HG03139 (cell line): ENCODE measurements around the gene CCL4L2.
"Not testable (repeated sequence)": the region's sequence is repeated elsewhere in the genome, so short reads cannot be mapped to it uniquely, and the experiment has no call there.

Source experiments
- ATAC-seq: cut with Tn5 transposase; IDR thresholded peaks from one replicate; pipeline ENCODE4 v1.9.1; 2021; ENCODE audit not compliant: unreplicated experiment

CCL4L2 gene

GRCh38 chr17:36194832-36195433 is 15.9 kb upstream of the CCL4L2 start:
- ATAC-seq, result not testable (repeated sequence)

DNA sequence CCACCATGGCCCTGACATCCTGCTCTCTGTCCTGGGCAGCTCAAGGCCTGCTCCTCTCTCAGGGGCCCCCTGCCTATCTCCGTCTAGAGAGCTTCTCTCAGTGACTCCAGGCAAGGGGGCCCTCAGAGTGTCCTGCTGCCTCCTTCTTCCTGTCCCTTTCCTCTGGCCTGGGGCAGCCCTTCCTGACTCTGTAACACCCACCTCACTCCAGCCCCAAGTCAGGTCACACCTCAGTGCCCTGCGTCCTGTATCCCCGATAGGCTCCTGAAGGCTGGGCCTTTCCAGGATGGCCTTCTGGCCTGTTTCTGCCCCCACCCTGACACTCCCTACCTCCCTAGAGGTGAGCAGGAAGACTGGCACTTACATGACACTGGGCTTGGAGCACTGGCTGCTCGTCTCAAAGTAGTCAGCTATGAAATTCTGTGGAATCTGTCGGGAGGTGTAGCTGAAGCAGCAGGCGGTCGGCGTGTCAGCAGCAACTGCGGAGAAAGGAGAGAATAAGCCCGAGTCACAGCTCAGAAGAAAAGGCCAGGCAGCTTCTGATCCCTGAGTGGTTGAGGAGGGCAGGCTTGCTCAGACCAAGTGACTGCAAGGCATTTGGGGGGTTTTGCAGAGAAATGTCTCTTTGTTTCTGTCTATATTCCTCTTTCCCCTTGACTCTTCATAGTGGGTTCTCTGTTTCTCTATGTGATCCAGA is 15.3 kb upstream of the CCL4L2 start:
- ATAC-seq, result no peak

GRCh38 chr17:36196131-36196486 is 14.8 kb upstream of the CCL4L2 start:
- no peak for ATAC-seq

DNA sequence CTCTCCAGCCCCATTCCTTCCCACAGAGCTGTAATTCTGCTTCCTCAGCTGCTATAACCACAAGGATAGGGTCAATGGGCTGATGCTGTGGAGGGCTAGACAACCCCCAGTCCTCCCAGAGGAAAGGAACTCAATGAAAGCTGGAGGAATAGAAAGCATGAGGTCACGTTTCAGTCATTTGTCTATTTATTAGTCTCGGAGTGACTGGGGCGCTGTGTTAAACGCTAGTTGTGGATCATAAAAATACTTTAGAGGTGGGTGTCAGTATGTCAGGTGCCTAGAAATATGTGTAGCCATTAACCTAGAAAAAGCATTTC is 13.5 kb upstream of the CCL4L2 start:
- no peak for ATAC-seq

DNA sequence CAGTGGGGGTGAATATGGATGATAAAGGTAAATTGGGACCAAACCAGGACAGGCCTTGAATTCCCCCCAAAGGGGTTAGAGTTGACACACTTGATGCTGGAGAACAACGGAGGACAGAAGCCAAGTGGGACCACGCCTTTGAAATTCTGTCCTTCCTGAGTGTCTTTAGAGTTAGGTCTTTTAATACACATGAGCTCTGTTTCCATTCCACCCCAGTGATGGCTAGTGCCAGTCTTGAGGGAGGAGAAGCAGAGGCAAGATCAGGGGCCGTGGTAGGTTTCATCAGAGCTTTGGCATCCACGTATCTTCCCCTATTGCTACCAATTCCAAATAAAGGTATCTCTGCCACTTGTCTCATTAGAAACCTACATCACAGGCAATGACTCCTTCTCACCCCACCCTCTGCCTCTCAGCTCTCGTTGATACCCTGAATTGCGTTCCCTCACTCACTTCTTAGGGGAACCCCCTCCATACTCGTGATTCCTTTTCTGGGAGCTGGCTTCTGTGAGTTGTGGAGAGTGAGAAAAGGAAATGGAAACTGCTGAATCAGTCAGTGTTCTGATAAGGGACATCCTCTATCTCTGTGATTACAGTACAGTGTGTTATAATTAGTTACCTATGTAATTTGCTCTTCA is 11.9 kb upstream of the CCL4L2 start:
- peak; percentile 27 for ATAC-seq

DNA sequence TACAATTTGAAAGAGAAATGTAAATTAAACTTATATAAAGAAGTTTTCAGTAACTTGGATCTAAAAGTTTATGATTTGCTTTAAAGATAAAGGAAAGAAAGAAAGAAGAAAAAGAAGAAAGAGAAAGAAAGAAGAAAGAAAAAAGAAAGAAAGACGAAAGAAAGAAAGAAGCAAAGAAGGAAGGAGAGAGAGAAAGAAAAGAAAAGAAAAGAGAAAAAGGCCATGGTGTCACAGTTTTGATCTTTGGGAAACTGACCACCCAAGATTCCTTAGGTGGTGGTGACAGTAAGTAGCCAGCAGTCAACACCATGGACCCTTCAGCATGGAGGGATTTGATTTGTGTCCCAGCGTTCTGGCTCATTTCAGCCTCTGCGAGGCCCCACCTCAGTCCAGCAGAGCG is 9.8 kb upstream of the CCL4L2 start:
- ATAC-seq, result not testable (repeated sequence)

DNA sequence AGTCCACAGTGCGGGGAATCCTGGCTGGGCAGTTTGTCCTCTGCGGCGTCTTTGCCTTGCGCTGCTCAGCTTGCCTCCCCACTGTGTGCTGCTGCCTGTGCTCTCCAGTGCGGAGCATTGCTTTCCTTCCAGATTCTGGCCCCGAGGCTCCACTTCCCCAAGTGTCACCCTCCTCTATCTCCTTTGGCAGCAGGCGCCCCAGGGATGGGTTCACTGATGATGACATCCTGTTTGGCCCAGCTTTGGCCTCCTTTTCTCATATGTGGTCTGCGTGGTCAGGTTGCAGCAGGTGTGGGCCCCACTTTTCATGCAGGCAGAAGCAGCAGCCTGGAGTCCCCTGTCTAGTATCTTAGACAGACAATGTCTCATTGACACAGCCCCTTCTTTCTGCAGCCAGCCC is 9.4 kb upstream of the CCL4L2 start:
- ATAC-seq, result not testable (repeated sequence)

- no peak for ATAC-seq
These were observed 7.5 kb upstream of the CCL4L2 start for GRCh38 chr17:36203335-36203734.

DNA sequence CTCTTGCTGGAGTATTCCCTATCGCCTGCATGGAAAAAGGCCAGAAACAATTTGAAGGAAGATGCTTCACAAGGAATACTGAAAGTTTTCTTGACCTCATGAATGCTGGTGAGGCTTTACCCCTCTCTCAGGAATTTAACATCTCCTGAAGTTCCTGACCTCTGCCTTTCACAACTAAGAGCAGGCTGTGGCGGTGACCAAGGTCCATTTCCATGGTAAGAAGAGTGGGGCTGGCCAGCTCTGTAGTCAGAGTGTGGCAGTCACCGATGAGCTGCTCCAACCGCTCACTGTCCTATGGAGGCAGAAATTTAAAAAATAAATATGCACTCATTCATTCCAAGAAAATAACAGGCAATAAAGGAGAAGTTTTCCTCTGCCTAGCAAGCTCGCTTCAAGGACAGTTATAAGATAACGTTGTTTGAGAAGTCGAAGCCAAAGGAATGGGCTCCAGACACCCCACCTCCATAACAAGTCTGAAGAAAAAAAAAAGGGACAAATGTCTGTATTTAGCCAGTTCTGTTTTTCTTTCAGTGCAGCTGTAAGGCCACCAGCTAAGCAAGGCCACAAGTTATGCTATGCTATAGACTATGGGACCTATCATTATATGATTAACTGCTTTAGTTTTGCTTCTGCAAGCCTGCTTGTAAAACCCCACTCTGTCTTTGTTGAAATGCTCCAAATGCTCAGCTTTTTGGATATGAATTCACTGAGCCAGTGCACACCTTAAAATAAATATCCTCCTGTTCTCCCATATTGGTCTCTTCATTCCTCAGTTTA is 6.0 kb upstream of the CCL4L2 start:
- ATAC-seq, result no peak

- no peak for ATAC-seq
These were observed 5.0 kb upstream of the CCL4L2 start for GRCh38 chr17:36205637-36206485.

- ATAC-seq, result not testable (repeated sequence)
These were observed 4.4 kb upstream of the CCL4L2 start for GRCh38 chr17:36206486-36206821.

GRCh38 chr17:36207383-36207782 is 3.5 kb upstream of the CCL4L2 start:
- not testable (repeated sequence) for ATAC-seq

DNA sequence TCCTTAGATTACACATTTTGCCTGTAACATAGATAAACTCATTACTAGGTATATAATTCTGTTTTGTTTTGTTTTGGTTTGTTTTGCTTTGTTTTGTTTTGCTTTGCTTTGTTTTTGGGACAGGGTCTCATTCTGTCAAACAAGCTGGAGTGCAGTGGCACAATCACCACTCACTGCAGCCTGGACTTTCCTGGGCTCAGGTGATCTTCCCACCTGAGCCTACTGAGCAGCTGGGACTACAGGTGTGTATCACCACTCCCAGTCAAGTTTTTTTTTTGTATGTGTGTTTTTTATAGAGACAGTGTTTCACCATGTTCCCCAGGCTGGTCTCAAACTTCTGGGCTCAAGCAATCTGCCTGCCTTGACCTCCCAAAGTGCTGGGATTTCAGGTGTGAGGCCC is 1.3 kb upstream of the CCL4L2 start:
- ATAC-seq, result no peak

DNA sequence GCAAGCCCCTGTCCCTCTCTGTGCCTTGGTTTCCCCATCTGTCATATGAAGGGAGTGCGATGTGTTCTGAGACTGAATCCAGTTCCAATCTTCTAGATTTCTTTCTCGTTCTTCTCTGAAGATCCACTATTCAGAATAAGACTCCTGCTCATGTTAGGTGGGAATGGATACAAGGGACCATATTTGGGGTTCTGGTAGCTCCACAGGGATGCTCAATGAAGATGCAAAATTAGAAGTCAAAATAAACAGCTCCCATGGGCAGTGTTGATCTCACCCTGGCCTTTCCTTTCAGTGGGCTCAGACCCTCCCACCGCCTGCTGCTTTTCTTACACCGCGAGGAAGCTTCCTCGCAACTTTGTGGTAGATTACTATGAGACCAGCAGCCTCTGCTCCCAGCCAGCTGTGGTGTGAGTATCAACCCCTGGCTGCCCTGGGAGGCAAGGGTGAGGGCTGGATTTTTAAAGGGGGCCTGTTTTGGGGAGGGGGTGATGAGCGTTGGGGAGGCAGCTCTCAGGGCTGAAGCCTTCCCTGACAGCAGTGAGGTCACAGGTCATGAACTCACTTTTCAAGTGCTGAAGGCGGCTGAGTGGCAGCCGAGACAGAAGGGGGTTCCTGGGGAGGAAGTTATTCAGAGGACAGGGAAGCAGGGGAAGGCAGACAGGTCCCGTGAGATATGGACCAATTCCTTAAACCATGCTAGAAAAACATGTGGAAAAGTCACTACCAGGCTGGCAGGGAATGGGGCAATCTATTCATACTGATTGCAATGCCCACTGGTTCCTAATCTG is 815 bp downstream of the CCL4L2 start:
- not testable (repeated sequence) for ATAC-seq

DNA sequence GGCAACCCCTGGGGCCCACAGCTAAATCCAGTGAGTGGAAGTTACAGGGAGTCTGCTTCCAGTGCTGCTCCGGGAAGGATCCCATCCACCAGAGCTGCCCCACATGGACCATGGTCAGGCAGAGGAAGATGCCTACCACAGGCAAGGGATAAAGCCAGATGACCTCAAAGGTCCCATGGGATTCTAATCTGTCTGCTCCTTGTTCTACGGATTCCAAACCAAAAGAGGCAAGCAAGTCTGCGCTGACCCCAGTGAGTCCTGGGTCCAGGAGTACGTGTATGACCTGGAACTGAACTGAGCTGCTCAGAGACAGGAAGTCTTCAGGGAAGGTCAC is 1.4 kb downstream of the CCL4L2 start:
- ATAC-seq, result no peak

GRCh38 chr17:36212966-36213365 is 2.1 kb downstream of the CCL4L2 start:
- ATAC-seq, result no peak

- ATAC-seq, result no peak
These were observed 2.8 kb downstream of the CCL4L2 start for GRCh38 chr17:36213695-36214094.

DNA sequence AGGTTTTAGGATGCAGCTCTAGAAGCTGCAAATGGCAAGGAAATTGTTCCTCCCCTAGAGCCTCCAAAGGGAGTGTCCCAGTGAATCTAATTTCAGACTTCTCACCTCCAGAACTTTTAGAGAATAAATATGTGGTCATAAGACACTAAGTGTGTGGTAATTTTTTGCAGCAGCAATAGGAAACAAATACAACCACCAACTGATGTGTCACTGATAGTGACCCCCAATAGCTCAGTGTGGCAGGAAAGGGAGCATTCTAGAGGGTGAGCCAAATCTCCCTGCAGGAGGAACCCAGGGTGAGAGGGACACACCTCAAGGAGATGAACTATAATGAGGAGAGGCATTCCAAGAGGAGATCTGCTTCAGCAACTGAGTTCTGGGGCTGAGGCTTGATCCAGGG is 4.1 kb downstream of the CCL4L2 start:
- no peak for ATAC-seq

GRCh38 chr17:36215406-36216308 is 4.8 kb downstream of the CCL4L2 start:
- ATAC-seq, result not testable (repeated sequence)
